ENCODE results near the gene RAB5A.

DNA sequence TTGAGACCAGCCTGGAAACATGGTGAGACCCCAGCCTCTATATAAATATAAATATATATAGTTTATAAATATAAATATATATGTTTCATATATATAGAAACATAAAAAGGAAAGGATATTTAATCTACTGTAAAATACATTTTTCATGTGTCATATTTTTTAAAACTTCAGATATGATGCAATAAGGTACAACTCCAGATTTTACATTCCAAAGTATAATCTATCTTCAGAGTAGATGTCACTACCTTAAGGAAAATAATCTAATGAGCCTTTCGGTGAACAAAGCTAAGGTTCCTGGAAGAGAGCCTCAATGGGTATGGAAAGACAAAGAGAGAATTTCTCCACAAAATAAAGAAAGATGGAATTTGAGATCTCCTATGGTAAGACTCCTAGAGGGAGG is 29.7 kb upstream of the RAB5A start:
- TF ChIP-seq, protein P1, sequence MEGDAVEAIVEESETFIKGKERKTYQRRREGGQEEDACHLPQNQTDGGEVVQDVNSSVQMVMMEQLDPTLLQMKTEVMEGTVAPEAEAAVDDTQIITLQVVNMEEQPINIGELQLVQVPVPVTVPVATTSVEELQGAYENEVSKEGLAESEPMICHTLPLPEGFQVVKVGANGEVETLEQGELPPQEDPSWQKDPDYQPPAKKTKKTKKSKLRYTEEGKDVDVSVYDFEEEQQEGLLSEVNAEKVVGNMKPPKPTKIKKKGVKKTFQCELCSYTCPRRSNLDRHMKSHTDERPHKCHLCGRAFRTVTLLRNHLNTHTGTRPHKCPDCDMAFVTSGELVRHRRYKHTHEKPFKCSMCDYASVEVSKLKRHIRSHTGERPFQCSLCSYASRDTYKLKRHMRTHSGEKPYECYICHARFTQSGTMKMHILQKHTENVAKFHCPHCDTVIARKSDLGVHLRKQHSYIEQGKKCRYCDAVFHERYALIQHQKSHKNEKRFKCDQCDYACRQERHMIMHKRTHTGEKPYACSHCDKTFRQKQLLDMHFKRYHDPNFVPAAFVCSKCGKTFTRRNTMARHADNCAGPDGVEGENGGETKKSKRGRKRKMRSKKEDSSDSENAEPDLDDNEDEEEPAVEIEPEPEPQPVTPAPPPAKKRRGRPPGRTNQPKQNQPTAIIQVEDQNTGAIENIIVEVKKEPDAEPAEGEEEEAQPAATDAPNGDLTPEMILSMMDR (IDR thresholded peaks at IDR 0.05): no peak
- no peak for TF ChIP-seq EP300 (IDR thresholded peaks at IDR 0.05)

All from suprapubic skin (tissue), 3 donors.